ENCODE measurements around the gene OR4Q3. TPM values are rescaled to one million over a fixed set of nuclear protein-coding genes. Genes with fewer than 3 reads are reported as not detected.
"Not testable (repeated sequence)": the region's sequence is repeated elsewhere in the genome, so short reads cannot be mapped to it uniquely, and the experiment has no call there.

OR4Q3 gene
- polyA plus RNA-seq, 1 donor from 2014 or later, result not detected

GRCh38 chr14:19775587-19775986 lies 32.2 kb downstream of the OR4Q3 start:
- Histone ChIP-seq H3K9me2 (ENCODE audit: insufficient read depth, low read length) (no peaks in the 10 kb centered on the region), H3K79me2 (replicated peaks; ENCODE audit: insufficient read depth, low read length) (no peaks in the 10 kb centered on the region), H3K27ac (ENCODE audit: low read length) (no peak overlapping the region), H4K20me1 (ENCODE audit: insufficient read depth) (no peaks in the 10 kb centered on the region), H2AFZ (ENCODE audit: low read depth, low read length) (no peak overlapping the region), H3F3A (ENCODE audit: insufficient read depth, low read length, poor library complexity, severe bottlenecking) (no peaks in the 10 kb centered on the region), H3K27me3 (ENCODE audit: insufficient read depth, low read depth, low read length) (no peaks in the 10 kb centered on the region), H3K4me2 (ENCODE audit: low read length) (no peak overlapping the region), H3K36me3 (ENCODE audit: insufficient read depth, low read length) (no peaks in the 10 kb centered on the region), H3K9me3 (ENCODE audit: low read length) (no peaks in the 10 kb centered on the region), H3K4me3 (ENCODE audit: low read length) (no peak overlapping the region), H3K9ac (ENCODE audit: low read length) (no peak overlapping the region)
- no peak for TF ChIP-seq RAD21 (conservative IDR thresholded peaks at IDR 0.05)
- TF ChIP-seq MXI1 (conservative IDR thresholded peaks at IDR 0.05; ENCODE audit: poor library complexity, severe bottlenecking), result no peak
- no peak for TF ChIP-seq TAF1 (IDR thresholded peaks at IDR 0.05; ENCODE audit: low read depth)
- no peak for TF ChIP-seq EP300 (conservative IDR thresholded peaks at IDR 0.05; ENCODE audit: poor library complexity, severe bottlenecking)
- TF ChIP-seq REST (IDR thresholded peaks at IDR 0.05; ENCODE audit: borderline replicate concordance), result no peak

- H3K9ac ChIP-seq (ENCODE audit: low read length); H3K9me3 ChIP-seq (ENCODE audit: low read length); H3F3A ChIP-seq (ENCODE audit: insufficient read depth, low read length, poor library complexity, severe bottlenecking); H3K36me3 ChIP-seq (ENCODE audit: insufficient read depth, low read length); H3K9me2 ChIP-seq (ENCODE audit: insufficient read depth, low read length); H2AFZ ChIP-seq (ENCODE audit: low read depth, low read length); H3K79me2 ChIP-seq (replicated peaks; ENCODE audit: insufficient read depth, low read length); H3K4me2 ChIP-seq (ENCODE audit: low read length); H3K4me3 ChIP-seq (ENCODE audit: low read length); H3K27me3 ChIP-seq (ENCODE audit: insufficient read depth, low read depth, low read length); H4K20me1 ChIP-seq (ENCODE audit: insufficient read depth); H3K27ac ChIP-seq (ENCODE audit: low read length): not testable (repeated sequence)
Measured at GRCh38 chr14:19785848-19786247, 42.5 kb downstream of the OR4Q3 start.

GRCh38 chr14:19787318-19787717 lies 43.9 kb downstream of the OR4Q3 start:
- not testable (repeated sequence) for H3K4me2 ChIP-seq (ENCODE audit: low read length); H2AFZ ChIP-seq (ENCODE audit: low read depth, low read length); H3K4me3 ChIP-seq (ENCODE audit: low read length); H3K9me2 ChIP-seq (ENCODE audit: insufficient read depth, low read length); H3K27ac ChIP-seq (ENCODE audit: low read length); H3F3A ChIP-seq (ENCODE audit: insufficient read depth, low read length, poor library complexity, severe bottlenecking); H4K20me1 ChIP-seq (ENCODE audit: insufficient read depth); H3K79me2 ChIP-seq (replicated peaks; ENCODE audit: insufficient read depth, low read length); H3K9ac ChIP-seq (ENCODE audit: low read length); H3K36me3 ChIP-seq (ENCODE audit: insufficient read depth, low read length); H3K9me3 ChIP-seq (ENCODE audit: low read length); H3K27me3 ChIP-seq (ENCODE audit: insufficient read depth, low read depth, low read length)

- H2AFZ ChIP-seq (ENCODE audit: low read depth, low read length); H3K27me3 ChIP-seq (ENCODE audit: insufficient read depth, low read depth, low read length); H3K36me3 ChIP-seq (ENCODE audit: insufficient read depth, low read length); H3K9me3 ChIP-seq (ENCODE audit: low read length); H3K4me2 ChIP-seq (ENCODE audit: low read length); H3K4me3 ChIP-seq (ENCODE audit: low read length); H4K20me1 ChIP-seq (ENCODE audit: insufficient read depth); H3K9ac ChIP-seq (ENCODE audit: low read length); H3K9me2 ChIP-seq (ENCODE audit: insufficient read depth, low read length); H3F3A ChIP-seq (ENCODE audit: insufficient read depth, low read length, poor library complexity, severe bottlenecking); H3K79me2 ChIP-seq (replicated peaks; ENCODE audit: insufficient read depth, low read length); H3K27ac ChIP-seq (ENCODE audit: low read length): not testable (repeated sequence)
Measured at GRCh38 chr14:19788150-19788549, 44.8 kb downstream of the OR4Q3 start.

GRCh38 chr14:19796520-19797108 lies 53.2 kb downstream of the OR4Q3 start:
- H3F3A ChIP-seq (ENCODE audit: insufficient read depth, low read length, poor library complexity, severe bottlenecking); H3K27me3 ChIP-seq (ENCODE audit: insufficient read depth, low read depth, low read length); H3K9me2 ChIP-seq (ENCODE audit: insufficient read depth, low read length); H3K4me2 ChIP-seq (ENCODE audit: low read length); H4K20me1 ChIP-seq (ENCODE audit: insufficient read depth); H3K27ac ChIP-seq (ENCODE audit: low read length); H3K4me3 ChIP-seq (ENCODE audit: low read length); H3K79me2 ChIP-seq (replicated peaks; ENCODE audit: insufficient read depth, low read length); H3K36me3 ChIP-seq (ENCODE audit: insufficient read depth, low read length); H3K9ac ChIP-seq (ENCODE audit: low read length); H3K9me3 ChIP-seq (ENCODE audit: low read length); H2AFZ ChIP-seq (ENCODE audit: low read depth, low read length): not testable (repeated sequence)
